SW 1271 (cell line): ENCODE data around the gene TMOD3.
"Not testable (repeated sequence)": the region's sequence is repeated elsewhere in the genome, so short reads cannot be mapped to it uniquely, and the experiment has no call there.

ENCODE experiments used
- DNase-seq, 2 experiments: peaks; one replicate each; lab custom pipeline; 2025; lab: John Stamatoyannopoulos, UW

TMOD3 gene

GRCh38 chr15:51864408-51865056 is 35.1 kb downstream of the TMOD3 start:
- DNase-seq, result no peak

DNA sequence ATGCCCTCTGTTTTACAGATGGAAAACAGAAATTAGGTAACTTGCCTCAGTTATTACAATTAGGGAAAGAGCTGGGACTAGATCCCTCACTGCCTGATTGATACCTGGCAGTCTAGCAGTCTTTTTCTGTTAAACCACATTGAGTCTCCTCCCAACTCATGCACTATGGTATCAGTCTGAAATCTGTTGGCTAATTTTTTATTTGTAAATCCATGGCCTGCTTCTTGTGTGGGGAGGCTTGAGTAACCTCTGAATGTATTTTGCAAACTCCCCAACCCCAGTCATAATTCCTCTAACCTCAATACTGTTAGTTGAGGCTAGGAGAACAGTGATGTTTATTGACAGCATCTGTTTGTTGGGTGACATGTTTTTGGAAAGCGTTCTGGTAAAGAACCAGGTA is 35.9 kb downstream of the TMOD3 start:
- DNase-seq, result no peak

GRCh38 chr15:51866161-51866560 is 36.7 kb downstream of the TMOD3 start:
- DNase-seq, result no peak

- no peak for DNase-seq
Observed at GRCh38 chr15:51866751-51867150, 37.3 kb downstream of the TMOD3 start.

- DNase-seq, result peak in 1 of 2 experiments; percentile 57
Observed at GRCh38 chr15:51869060-51869421, 39.6 kb downstream of the TMOD3 start.

DNA sequence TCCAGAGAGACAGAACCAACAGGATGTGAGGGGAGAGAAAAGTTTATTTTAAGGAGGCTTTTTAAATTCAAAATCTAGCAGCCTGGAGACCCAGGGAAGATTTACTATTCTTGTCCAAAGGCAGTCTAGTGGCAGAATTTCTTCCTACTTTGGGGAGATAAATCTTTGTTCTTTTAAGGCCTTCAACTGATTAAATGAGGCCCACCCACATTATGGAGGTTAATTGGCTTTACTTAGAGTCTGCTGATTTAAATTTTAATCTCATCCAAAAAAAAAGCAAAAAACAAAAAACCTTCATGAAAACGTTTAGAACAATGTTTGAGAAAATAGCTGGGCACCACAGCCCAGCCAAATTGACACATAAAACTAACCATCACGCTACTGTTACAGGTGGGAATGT is 41.3 kb downstream of the TMOD3 start:
- DNase-seq, result no peak

DNA sequence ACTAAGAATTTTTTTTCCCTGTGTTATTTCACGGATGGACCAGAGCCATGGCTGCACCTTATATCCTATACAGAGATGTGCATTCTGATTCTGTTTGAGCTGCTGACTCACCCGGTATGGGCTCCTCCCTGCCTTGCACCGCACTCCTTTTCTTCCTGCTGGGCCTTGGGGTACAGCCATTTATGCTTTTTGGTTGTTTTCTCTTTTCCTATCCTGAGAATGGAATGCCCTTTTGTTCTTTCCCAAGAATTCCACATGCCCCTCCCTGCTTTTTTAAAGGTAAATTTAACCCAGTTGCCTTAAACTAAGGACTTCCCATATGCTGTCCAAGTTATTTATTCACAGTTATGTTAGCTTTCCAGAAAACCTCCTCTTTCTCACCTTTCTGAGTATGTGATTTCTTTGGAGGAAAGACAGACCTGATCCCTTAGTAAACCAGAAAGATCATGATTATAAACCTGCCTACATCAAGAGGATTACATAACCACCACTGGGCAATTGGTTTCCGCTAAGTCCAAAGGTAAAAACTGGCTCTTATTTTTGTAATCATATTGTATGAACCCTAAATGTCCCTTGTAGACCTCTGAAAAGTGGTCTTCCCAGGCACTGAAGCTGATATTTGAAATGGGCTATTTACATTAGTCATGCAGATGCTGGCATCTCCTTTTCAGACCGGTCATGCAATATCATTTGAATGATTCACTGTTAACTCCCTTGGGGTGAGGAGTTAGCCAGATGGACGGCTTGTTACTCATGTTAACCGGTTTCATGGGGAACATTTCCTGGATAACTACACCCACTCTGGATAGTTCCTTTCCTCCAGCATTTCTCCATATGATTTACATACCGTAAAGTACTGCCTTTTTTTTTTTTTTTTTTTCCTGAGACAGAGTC is 45.5 kb downstream of the TMOD3 start:
- DNase-seq, result peak; percentile 81 to 89

DNA sequence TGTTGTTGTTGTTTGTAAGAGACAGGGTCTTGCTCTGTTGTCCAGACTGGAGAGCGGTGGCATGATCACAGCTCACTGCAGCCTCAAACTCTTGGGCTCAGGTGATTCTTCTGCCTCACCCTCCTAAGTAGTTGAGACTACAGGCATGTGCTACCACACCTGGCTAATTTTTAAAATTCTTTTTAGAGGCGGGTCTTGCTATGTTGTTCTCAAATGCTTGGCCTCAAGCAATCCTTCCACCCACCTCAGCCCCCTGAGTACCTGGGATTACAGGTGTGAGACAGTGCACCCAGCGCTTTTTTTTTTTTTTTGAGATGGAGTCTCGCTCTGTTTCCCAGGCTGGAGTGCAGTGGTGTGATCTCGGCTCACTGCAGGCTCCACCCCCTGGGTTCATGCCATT is 46.7 kb downstream of the TMOD3 start:
- DNase-seq, result no peak

- peak in 1 of 2 experiments; percentile 70 for DNase-seq
Observed at GRCh38 chr15:51878446-51879386, 49.3 kb downstream of the TMOD3 start.

GRCh38 chr15:51879555-51879954 is 50.1 kb downstream of the TMOD3 start:
- DNase-seq, result no peak

- DNase-seq, result no peak
Observed at GRCh38 chr15:51883271-51883837, 53.9 kb downstream of the TMOD3 start.

DNA sequence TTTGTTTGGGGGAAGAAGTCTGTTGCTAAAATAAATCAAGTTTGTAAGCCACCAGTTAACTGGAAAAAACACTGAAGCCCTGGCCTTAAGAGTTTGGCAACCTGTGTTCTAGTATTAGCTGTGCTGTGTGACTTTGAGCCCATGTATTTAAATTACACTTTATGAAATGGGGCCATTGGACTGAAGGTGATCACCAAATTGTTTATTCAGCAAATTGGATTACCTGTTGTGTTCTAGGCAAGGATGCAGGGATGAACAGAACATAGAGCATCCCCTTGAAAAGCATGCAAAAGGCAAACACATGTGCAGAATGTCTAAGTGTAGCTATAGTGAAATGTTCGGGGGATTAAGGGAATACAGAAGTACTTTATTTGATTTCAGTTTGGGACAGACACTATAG is 54.6 kb downstream of the TMOD3 start:
- DNase-seq, result no peak

GRCh38 chr15:51884517-51885236 is 55.2 kb downstream of the TMOD3 start:
- DNase-seq, result no peak

- DNase-seq, result not testable (repeated sequence)
Observed at GRCh38 chr15:51885758-51886157, 56.3 kb downstream of the TMOD3 start.

- no peak for DNase-seq
Observed at GRCh38 chr15:51887887-51888592, 58.6 kb downstream of the TMOD3 start.

- peak in 1 of 2 experiments; percentile 16 for DNase-seq
Observed at GRCh38 chr15:51888593-51889195, 59.2 kb downstream of the TMOD3 start.

- no peak for DNase-seq
Observed at GRCh38 chr15:51889486-51889885, 60.0 kb downstream of the TMOD3 start.

GRCh38 chr15:51904421-51904820 is 75.0 kb downstream of the TMOD3 start:
- no peak for DNase-seq

DNA sequence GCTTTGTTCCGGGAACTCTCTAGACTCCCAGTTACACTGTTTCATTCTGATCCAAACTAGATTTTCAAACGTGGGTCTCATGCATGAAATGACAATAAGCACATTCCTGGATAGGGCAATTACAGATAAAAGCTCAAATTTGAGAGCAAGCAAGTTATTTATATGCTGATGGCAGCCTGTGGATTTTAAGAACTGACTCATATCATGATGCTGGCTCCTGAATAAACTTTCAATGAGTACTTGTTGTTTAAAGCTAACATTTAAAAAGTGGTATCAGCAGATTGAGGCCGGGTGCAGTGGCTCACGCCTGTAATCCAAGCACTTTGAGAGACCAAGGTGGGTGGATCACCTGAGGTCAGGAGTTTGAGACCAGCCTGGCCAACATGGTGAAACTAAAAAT is 75.5 kb downstream of the TMOD3 start:
- no peak for DNase-seq
